T-cell (primary cell): ENCODE results near the gene CTBP1. TPM values are rescaled to one million over a fixed set of nuclear protein-coding genes. Genes with fewer than 3 reads are reported as not detected.

ENCODE experiments used
- ATAC-seq, 4 experiments: fragments of 200-7000 bp in 3 of 4; fragments of 150-1000 bp in 1 of 4; cut with Tn5 transposase; replicated peaks in 1 of 4; 1 replicate in 3 of 4; 2 replicates in 1 of 4; pipeline ENCODE4 v1.10.0; 2021; ENCODE audit warnings: moderate library complexity in 3 of 4, mild to moderate bottlenecking in 2 of 4, moderate number of reproducible peaks in 1 of 4
- CTCF ChIA-PET, 2 donors: fragments of 300-600 bp; sonication (Branson Sonifier 250); formaldehyde crosslinking; loops; one replicate each; lab custom pipeline; 2022; ENCODE audit warnings: antibody characterized with exemption in 2 of 2; lab: Charles Lee
- POLR2A ChIA-PET, 2 donors: fragments of 300-600 bp; sonication (Branson Sonifier 250); formaldehyde crosslinking; loops; one replicate each; lab custom pipeline; 2022; ENCODE audit warnings: antibody characterized with exemption in 2 of 2; lab: Charles Lee
- DNase-seq, 35 experiments: peaks; one replicate each; pipeline versions ENCODE4 v3.0.0 to v3.0.0-alpha.2; 2013 to 2023
- H3K27ac ChIP-seq: one replicate; pipeline ENCODE4 v1.5.1; 2013; ENCODE audit warnings: low read length
- H3K27me3 ChIP-seq, 2 experiments: replicated peaks in 1 of 2; 1 replicate in 1 of 2; 2 replicates in 1 of 2; pipeline versions ENCODE4 v1.6.1 to v1.7.0; 2013; ENCODE audit warnings: low read length in 1 of 2, mixed read lengths in 1 of 2; ENCODE audit not compliant: control insufficient read depth in 2 of 2, insufficient read depth in 2 of 2; ENCODE audit errors: extremely low read depth in 1 of 2
- H3K36me3 ChIP-seq, 2 donors: 1 replicate in 1 of 2; 2 replicates in 1 of 2; pipeline versions ENCODE4 v1.6.1 to v1.7.0; 2013; ENCODE audit warnings: low read length in 1 of 2; ENCODE audit not compliant: control insufficient read depth in 2 of 2, insufficient read depth in 1 of 2; ENCODE audit errors: extremely low read depth in 1 of 2
- H3K4me1 ChIP-seq, 2 experiments: 1 replicate in 1 of 2; 2 replicates in 1 of 2; pipeline versions ENCODE4 v1.6.1 to v1.7.0; 2013; ENCODE audit warnings: low read length in 2 of 2, mixed read lengths in 1 of 2; ENCODE audit not compliant: insufficient read depth in 2 of 2, control insufficient read depth in 1 of 2; ENCODE audit errors: extremely low read depth in 1 of 2
- H3K4me3 ChIP-seq, 2 donors: 1 replicate in 1 of 2; 2 replicates in 1 of 2; pipeline versions ENCODE4 v1.5.1 to v1.7.0; 2013; ENCODE audit warnings: mild to moderate bottlenecking in 2 of 2, low read length in 1 of 2, moderate library complexity in 1 of 2; ENCODE audit not compliant: control insufficient read depth in 1 of 2; ENCODE audit errors: extremely low read depth in 1 of 2
- H3K9me3 ChIP-seq: 2 replicates; pipeline ENCODE4 v1.7.0; 2013
- H3K27ac Mint-ChIP-seq, 2 donors: one replicate each; pipeline ENCODE4 v1.8.0; 2020 to 2021; ENCODE audit warnings: mild to moderate bottlenecking in 2 of 2, mixed read lengths in 2 of 2
- H3K27me3 Mint-ChIP-seq, 2 donors: one replicate each; pipeline ENCODE4 v1.8.0; 2021 to 2022; ENCODE audit warnings: mixed read lengths in 2 of 2
- H3K36me3 Mint-ChIP-seq: one replicate; pipeline ENCODE4 v1.8.0; 2021; ENCODE audit warnings: mixed read lengths
- H3K4me1 Mint-ChIP-seq, 3 donors: one replicate each; pipeline ENCODE4 v1.8.0; 2020 to 2022; ENCODE audit warnings: mixed read lengths in 3 of 3, mild to moderate bottlenecking in 1 of 3
- H3K4me3 Mint-ChIP-seq, 3 donors: one replicate each; pipeline ENCODE4 v1.8.0; 2020 to 2022; ENCODE audit warnings: mild to moderate bottlenecking in 3 of 3, mixed read lengths in 3 of 3, moderate library complexity in 3 of 3
- H3K9me3 Mint-ChIP-seq, 3 donors: one replicate each; pipeline ENCODE4 v1.8.0; 2020 to 2022; ENCODE audit warnings: mixed read lengths in 3 of 3
- WGBS: methylation state at CpG from one replicate; pipeline ENCODE4 v1.1.5; 2013; ENCODE audit warnings: missing lambda C conversion rate; ENCODE audit not compliant: insufficient coverage; 5-methylcytosine and 5-hydroxymethylcytosine counted together
- total RNA-seq, 35 experiments: library from RNA in 6 of 35; stranded (reverse) in 6 of 35; fragments of 120-200 nt in 1 of 35; gene quantifications; one replicate each; pipeline versions ENCODE4 v1.2.1 to v1.2.4 and lab custom pipeline; 2013 to 2026

CTBP1 gene
- total RNA-seq, 5 donors from 2014 or later (not counting 1 experiment from before 2014, with no cell fraction given) = 185 to 232 (median 207) TPM

DNA sequence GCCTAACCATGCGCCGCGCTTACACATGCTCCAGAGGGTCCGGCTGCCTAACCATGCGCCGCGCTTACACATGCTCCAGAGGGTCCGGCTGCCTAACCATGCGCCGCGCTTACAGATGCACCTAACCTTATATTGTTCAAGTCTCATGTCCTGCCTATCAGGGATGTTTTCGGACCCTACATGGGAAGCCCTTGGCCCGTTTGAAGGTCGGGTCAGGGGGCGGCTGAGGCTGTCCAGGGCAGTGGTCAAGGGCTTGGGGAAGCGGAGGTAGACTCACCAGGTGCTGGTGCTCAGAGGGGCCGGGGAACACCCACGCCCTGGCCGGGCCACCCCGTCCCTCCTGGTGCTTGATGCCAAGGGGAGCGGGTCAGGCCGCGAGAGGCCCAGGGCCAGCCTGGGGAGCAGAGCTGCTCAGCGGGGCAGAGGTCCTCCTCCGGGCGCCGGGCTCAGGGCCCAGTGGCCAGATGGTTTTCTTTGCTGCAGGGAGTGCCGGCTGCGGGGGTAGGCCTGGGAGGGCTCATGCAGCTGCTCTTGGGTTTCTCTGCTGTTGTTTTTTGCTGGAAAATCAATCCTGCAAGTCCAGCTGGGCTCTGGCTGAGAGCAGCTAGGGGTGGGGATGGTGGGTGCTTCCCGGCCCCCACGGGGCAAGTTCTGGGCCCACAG lies 41.2 kb downstream of the CTBP1 start:
- CTCF ChIA-PET = no interaction called here
- no peak overlapping the region for H3K27ac Mint-ChIP-seq

DNA sequence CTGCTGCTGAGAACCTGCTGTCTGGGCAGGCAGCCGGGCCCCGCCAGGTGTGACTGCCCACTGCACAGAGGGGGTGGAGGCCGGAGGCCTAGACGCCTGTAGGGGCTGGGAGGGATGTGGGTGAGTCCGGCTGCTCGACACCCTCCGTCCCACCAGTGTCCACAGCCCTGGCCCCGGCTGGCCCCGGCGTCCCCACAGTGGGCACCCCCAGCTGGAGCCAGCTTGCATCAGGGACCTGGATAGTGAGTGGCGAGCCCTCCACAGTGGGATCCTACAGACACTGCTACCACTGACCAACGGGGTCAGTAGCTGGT lies 41.8 kb downstream of the CTBP1 start:
- Histone ChIP-seq H3K4me1 (peaks cover 3 to 68% of the 10 kb centered on the region in 2 experiments), H3K9me3 (no peaks in the 10 kb centered on the region), H3K36me3 (peaks cover 2 to 20% of the 10 kb centered on the region in 2 donors), H3K27me3 (no peaks in the 10 kb centered on the region), H3K27ac (no peak overlapping the region), H3K4me3 (no peak overlapping the region)
- Mint-ChIP-seq H3K4me1 (peaks cover 16 to 32% (median 28%) of the 10 kb centered on the region in 3 donors), H3K27me3 (no peaks in the 10 kb centered on the region), H3K9me3 (no peaks in the 10 kb centered on the region), H3K36me3 (no peaks in the 10 kb centered on the region), H3K4me3 (no peak overlapping the region), H3K27ac (no peak overlapping the region)
- DNase-seq (no peak), ATAC-seq (no peak)
- ChIA-PET POLR2A (interaction anchor here in 1 of 2 donors (0.5 kb wide), 1 partner anchor 40 kb away, joined by 3 read pairs; no protein-coding TSS in a partner anchor), CTCF (no interaction called here)
- 94% methylated on average over 11 of the region's 12 CpGs for WGBS

More for the DNA sequence above, 41.2 kb downstream of the CTBP1 start:
- Histone ChIP-seq H3K4me1 (peaks cover 0 to 62% of the 10 kb centered on the region in 2 experiments), H3K36me3 (peaks cover 6 to 25% of the 10 kb centered on the region in 2 donors), H3K27ac (no peak overlapping the region), H3K27me3 (no peaks in the 10 kb centered on the region), H3K4me3 (no peak overlapping the region), H3K9me3 (no peaks in the 10 kb centered on the region)
- 96% methylated on average over 24 of the region's 31 CpGs for WGBS
- no peak overlapping the region for H3K4me3 Mint-ChIP-seq
- H3K9me3 Mint-ChIP-seq = no peaks in the 10 kb centered on the region
- DNase-seq = no peak
- peaks cover 12 to 26% (median 21%) of the 10 kb centered on the region in 3 donors for H3K4me1 Mint-ChIP-seq
- ATAC-seq = no peak
- no peaks in the 10 kb centered on the region for H3K27me3 Mint-ChIP-seq
- POLR2A ChIA-PET = interaction anchor here in 1 of 2 donors (0.5 kb wide), 1 partner anchor 40 kb away, joined by 3 read pairs; no protein-coding TSS in a partner anchor
- no peaks in the 10 kb centered on the region for H3K36me3 Mint-ChIP-seq

DNA sequence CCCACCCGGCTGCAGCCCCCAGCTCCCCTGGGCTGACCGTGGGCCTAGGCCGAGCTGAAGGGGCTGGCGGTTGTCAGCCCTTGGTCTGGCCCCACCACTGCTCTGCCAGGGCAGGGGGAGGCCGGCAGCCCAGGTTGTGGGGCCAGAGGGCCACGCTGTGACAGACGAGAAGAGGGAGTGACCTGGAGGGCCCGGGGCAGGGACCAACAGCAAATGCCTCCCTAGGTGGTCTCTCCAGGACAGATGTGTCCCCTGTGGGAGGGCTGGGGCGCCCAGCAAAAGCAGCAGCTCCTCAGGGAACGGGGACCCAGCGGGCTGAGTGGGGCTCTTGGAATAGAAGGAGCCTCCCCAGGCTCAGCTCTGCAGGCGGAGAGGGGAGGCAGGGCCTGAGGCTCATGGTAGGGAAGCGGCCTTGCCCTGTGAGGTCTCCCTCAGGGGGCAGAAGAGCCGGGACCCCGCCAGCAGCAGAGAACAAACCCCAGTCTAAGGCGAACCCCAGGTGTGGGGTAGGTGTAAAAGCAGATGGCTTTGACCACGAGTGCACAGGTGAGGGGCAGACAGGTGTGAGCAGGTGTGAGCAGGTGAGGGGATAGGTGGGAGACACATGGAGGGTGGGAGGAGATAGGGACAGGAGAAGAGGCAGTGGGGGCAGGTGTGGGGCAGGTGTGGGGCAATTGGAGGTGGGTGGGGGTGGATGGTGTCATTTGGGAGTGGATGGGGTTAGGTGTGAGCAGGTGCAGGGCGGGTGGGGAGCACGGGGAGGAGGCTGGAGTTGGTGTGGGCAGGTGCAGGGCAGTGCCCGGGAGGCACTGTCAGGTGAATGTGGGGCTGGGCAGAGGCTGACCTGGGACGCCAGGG lies 42.4 kb downstream of the CTBP1 start:
- H3K36me3 ChIP-seq = peaks cover 2 to 15% of the 10 kb centered on the region in 2 donors
- no peak for ATAC-seq
- DNase-seq = peak in 2 of 35 experiments; percentile 8 to 22
- peaks cover 22 to 38% (median 33%) of the 10 kb centered on the region in 3 donors for H3K4me1 Mint-ChIP-seq
- WGBS = 96% methylated on average over 17 of the region's 21 CpGs
- H3K9me3 Mint-ChIP-seq = no peaks in the 10 kb centered on the region
- H3K9me3 ChIP-seq = no peaks in the 10 kb centered on the region
- peaks cover 3 to 74% of the 10 kb centered on the region in 2 experiments for H3K4me1 ChIP-seq
- H3K4me3 Mint-ChIP-seq = no peak overlapping the region
- no peak overlapping the region for H3K27ac ChIP-seq
- H3K4me3 ChIP-seq = no peak overlapping the region
- no peaks in the 10 kb centered on the region for H3K36me3 Mint-ChIP-seq
- ChIA-PET CTCF (no interaction called here), POLR2A (no interaction called here)
- H3K27me3 ChIP-seq = no peaks in the 10 kb centered on the region
- no peaks in the 10 kb centered on the region for H3K27me3 Mint-ChIP-seq
- H3K27ac Mint-ChIP-seq = no peak overlapping the region

DNA sequence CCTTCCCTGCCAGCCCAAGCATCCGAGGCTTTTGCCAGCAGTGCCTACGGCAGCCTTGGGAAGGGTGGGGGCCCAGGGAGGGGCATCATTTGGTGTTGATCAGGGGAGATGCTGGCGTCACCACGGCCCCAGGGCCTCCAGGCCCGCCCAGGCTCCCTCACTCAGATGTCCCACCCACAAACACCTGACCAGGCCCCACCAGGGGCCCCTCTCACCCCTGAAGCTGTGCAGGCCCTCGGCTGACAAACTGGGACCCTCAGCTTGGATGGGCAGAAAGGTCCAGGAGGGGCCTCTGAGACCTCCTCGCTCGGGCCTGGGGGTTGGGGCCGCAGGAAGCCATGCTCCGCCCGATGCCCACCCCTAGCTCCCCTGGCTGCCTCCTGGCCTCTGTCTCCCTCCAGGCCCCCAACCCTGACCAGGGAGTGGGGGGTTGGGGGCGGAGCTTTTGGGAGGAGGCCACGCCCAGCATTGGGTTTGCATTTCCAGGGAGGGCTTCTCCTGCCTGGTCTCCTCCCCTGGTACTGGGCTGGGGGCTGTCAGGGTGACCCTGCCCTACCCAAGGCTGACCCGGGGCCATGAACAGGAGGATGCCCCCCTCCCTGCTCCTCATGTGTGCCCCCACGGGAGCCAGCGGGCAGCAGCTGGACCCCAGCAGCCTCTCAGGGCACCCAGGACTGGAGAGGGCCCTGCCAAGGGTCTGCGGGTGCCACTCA lies 43.2 kb downstream of the CTBP1 start:
- Histone ChIP-seq H3K27me3 (no peaks in the 10 kb centered on the region), H3K27ac (no peak overlapping the region), H3K4me1 (peaks cover 8 to 81% of the 10 kb centered on the region in 2 experiments), H3K4me3 (no peak overlapping the region), H3K9me3 (no peaks in the 10 kb centered on the region), H3K36me3 (peaks cover 2 to 7% of the 10 kb centered on the region in 2 donors)
- H3K27ac Mint-ChIP-seq = no peak overlapping the region
- H3K4me3 Mint-ChIP-seq = no peak overlapping the region
- ChIA-PET POLR2A (no interaction called here), CTCF (no interaction called here)
- no peak for ATAC-seq
- WGBS = 88% methylated on average over 6 of the region's 17 CpGs
- H3K4me1 Mint-ChIP-seq = peaks cover 27 to 43% (median 37%) of the 10 kb centered on the region in 3 donors
- H3K36me3 Mint-ChIP-seq = no peaks in the 10 kb centered on the region
- H3K27me3 Mint-ChIP-seq = no peaks in the 10 kb centered on the region
- no peaks in the 10 kb centered on the region for H3K9me3 Mint-ChIP-seq
- DNase-seq = peak in 2 of 35 experiments; percentile 1 to 23

DNA sequence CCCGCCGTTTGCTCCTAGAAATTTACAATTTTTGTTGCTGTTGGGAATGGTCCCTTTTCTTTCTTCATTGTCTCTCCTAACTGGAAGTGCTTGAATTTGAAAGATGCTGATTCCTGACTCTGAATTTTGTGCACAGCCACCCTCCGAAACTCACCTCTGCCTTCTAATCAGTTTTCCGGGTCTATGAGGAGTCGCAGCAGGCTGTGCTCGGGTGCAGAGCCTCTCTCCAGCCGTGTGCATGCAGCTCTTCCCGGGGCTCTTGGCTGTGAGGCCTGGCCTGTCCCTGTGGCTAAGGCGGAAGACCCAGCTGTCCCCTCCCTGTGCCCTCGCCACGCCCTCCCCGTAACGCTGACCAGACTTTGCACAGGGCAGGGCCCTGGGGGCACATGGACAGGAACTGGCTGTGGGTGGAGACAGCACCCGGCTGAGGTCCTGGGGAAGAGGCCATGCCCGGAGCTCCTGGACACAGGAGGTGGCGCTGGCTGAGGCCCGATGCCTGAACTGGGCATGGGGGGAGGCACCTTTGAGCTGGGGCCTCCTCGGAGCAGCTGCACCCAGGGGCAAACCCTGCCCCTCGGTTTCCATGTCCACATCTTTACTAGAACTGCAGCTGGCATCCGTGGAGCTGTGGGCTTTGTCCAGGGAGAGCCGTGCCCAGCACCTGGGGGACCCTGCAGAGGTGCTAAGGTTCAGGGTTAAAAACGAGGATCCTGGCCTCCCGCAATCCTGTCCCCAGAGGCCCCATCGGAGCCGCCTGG lies 43.9 kb downstream of the CTBP1 start:
- H3K27me3 ChIP-seq = no peaks in the 10 kb centered on the region
- DNase-seq (peak in 2 of 35 experiments; percentile 0 to 19), ATAC-seq (no peak)
- no peaks in the 10 kb centered on the region for H3K27me3 Mint-ChIP-seq
- no peaks in the 10 kb centered on the region for H3K9me3 ChIP-seq
- H3K4me1 Mint-ChIP-seq = peaks cover 27 to 50% (median 44%) of the 10 kb centered on the region in 3 donors
- ChIA-PET CTCF (no interaction called here), POLR2A (no interaction called here)
- H3K27ac ChIP-seq = peak overlapping the region; percentile 92
- no peaks in the 10 kb centered on the region for H3K36me3 Mint-ChIP-seq
- H3K4me3 ChIP-seq = no peak overlapping the region
- H3K4me1 ChIP-seq = peaks cover 10 to 84% of the 10 kb centered on the region in 2 experiments
- peak overlapping the region in 1 of 3 donors; percentile 4 for H3K4me3 Mint-ChIP-seq
- 93% methylated on average over 19 of the region's 25 CpGs for WGBS
- peak overlapping the region; percentile 44 to 55 for H3K27ac Mint-ChIP-seq
- peaks cover 2% of the 10 kb centered on the region in 2 donors for H3K36me3 ChIP-seq
- H3K9me3 Mint-ChIP-seq = no peaks in the 10 kb centered on the region
